T-helper 9 cell (primary cell): ENCODE measurements around the gene TPCN1.

ENCODE experiments used
- DNase-seq: peaks from one replicate; pipeline ENCODE4 v3.0.0-alpha.2; 2020

TPCN1 gene

GRCh38 chr12:113347892-113348291 lies 126.6 kb downstream of the TPCN1 start:
- DNase-seq = no peak
